CD14-positive monocyte (primary cell): Measurements from ENCODE around the gene ATG13. TPM values are rescaled to one million over a fixed set of nuclear protein-coding genes. Genes with fewer than 3 reads are reported as not detected.

Experiments used
- DNase-seq, 3 donors: peaks; one replicate each; pipeline ENCODE4 v3.0.0-alpha.2; 2011 to 2022
- H2AFZ ChIP-seq: 2 replicates; pipeline ENCODE4 v1.6.0; 2012; ENCODE audit warnings: mild to moderate bottlenecking, low read depth, low read length, inconsistent platforms; ENCODE audit not compliant: insufficient read depth, poor library complexity, severe bottlenecking
- H3K27ac ChIP-seq, 2 donors: 1 replicate in 1 of 2; 2 replicates in 1 of 2; pipeline ENCODE4 v1.5.1; 2012 to 2013; ENCODE audit warnings: low read length in 2 of 2, control low read depth in 1 of 2, inconsistent platforms in 1 of 2, low read depth in 1 of 2, mild to moderate bottlenecking in 1 of 2
- H3K27me3 ChIP-seq, 2 donors: one replicate each; pipeline versions ENCODE4 v1.6.0 to v1.6.1; 2011 to 2013; ENCODE audit warnings: low read length in 2 of 2; ENCODE audit not compliant: control insufficient read depth in 2 of 2, insufficient read depth in 2 of 2
- H3K36me3 ChIP-seq, 2 donors: replicated peaks in 1 of 2; 1 replicate in 1 of 2; 2 replicates in 1 of 2; pipeline versions ENCODE4 v1.5.1 to v1.6.1; 2012 to 2013; ENCODE audit warnings: low read length in 2 of 2, control low read depth in 1 of 2, inconsistent platforms in 1 of 2, mild to moderate bottlenecking in 1 of 2; ENCODE audit not compliant: insufficient read depth in 2 of 2, control insufficient read depth in 1 of 2
- H3K4me1 ChIP-seq, 2 donors: 1 replicate in 1 of 2; 2 replicates in 1 of 2; pipeline versions ENCODE4 v1.5.1 to v1.6.1; 2012 to 2013; ENCODE audit warnings: low read length in 2 of 2, control low read depth in 1 of 2, inconsistent platforms in 1 of 2, mild to moderate bottlenecking in 1 of 2, moderate library complexity in 1 of 2; ENCODE audit not compliant: insufficient read depth in 2 of 2, control insufficient read depth in 1 of 2
- H3K4me2 ChIP-seq: replicated peaks from 2 replicates; pipeline ENCODE3; 2012; ENCODE audit warnings: low read length, moderate library complexity, mild to moderate bottlenecking; ENCODE audit not compliant: poor library complexity, severe bottlenecking; ENCODE audit errors: extremely low read depth
- H3K4me3 ChIP-seq, 3 experiments: fragments of 200-600 bp in 1 of 3; sonication (generic) in 1 of 3; replicated peaks in 1 of 3; 1 replicate in 2 of 3; 2 replicates in 1 of 3; pipeline ENCODE4 v1.5.1; 2011 to 2013; ENCODE audit warnings: low read length in 3 of 3, mild to moderate bottlenecking in 3 of 3, control low read depth in 2 of 3, low read depth in 2 of 3, inconsistent platforms in 1 of 3, moderate library complexity in 1 of 3
- H3K79me2 ChIP-seq: 2 replicates; pipeline ENCODE4 v1.6.0; 2012; ENCODE audit warnings: mild to moderate bottlenecking, control low read depth, inconsistent platforms, low read length, moderate library complexity; ENCODE audit not compliant: insufficient read depth
- H3K9ac ChIP-seq: 2 replicates; pipeline ENCODE4 v1.6.0; 2017; ENCODE audit warnings: low read length, mild to moderate bottlenecking; ENCODE audit not compliant: insufficient read depth, poor library complexity, severe bottlenecking
- H3K9me3 ChIP-seq, 2 donors: replicated peaks in 1 of 2; 1 replicate in 1 of 2; 2 replicates in 1 of 2; pipeline versions ENCODE4 v1.5.1 to v1.6.1; 2012 to 2013; ENCODE audit warnings: low read length in 2 of 2, control low read depth in 1 of 2; ENCODE audit not compliant: control insufficient read depth in 1 of 2, insufficient read depth in 1 of 2
- H4K20me1 ChIP-seq: 2 replicates; pipeline ENCODE4 v1.6.0; 2012; ENCODE audit warnings: mild to moderate bottlenecking, low read length, control low read depth, moderate library complexity; ENCODE audit not compliant: insufficient read depth
- H3K27ac Mint-ChIP-seq, 7 donors: one replicate each; pipeline ENCODE4 v1.8.0; 2020; ENCODE audit warnings: mild to moderate bottlenecking in 7 of 7, mixed read lengths in 7 of 7, moderate library complexity in 6 of 7, inconsistent platforms in 2 of 7
- H3K27me3 Mint-ChIP-seq, 3 donors: one replicate each; pipeline ENCODE4 v1.8.0; 2021 to 2022; ENCODE audit warnings: low read depth in 3 of 3, mild to moderate bottlenecking in 3 of 3, mixed read lengths in 3 of 3, moderate library complexity in 3 of 3, inconsistent platforms in 1 of 3
- H3K36me3 Mint-ChIP-seq, 2 donors: one replicate each; pipeline ENCODE4 v1.8.0; 2020; ENCODE audit warnings: mixed read lengths in 2 of 2, inconsistent platforms in 1 of 2, mild to moderate bottlenecking in 1 of 2
- H3K4me1 Mint-ChIP-seq: one replicate; pipeline ENCODE4 v1.8.0; 2020; ENCODE audit warnings: mild to moderate bottlenecking, mixed read lengths
- H3K4me3 Mint-ChIP-seq, 2 donors: one replicate each; pipeline ENCODE4 v1.8.0; 2020; ENCODE audit warnings: mild to moderate bottlenecking in 2 of 2, mixed read lengths in 2 of 2, moderate library complexity in 1 of 2
- H3K9me3 Mint-ChIP-seq, 7 donors: one replicate each; pipeline ENCODE4 v1.8.0; 2020 to 2022; ENCODE audit warnings: mixed read lengths in 7 of 7, mild to moderate bottlenecking in 6 of 7, moderate library complexity in 6 of 7, inconsistent platforms in 2 of 7
- WGBS: methylation state at CpG from one replicate; pipeline ENCODE4 v1.1.5; 2013; ENCODE audit warnings: missing lambda C conversion rate; ENCODE audit not compliant: insufficient coverage; 5-methylcytosine and 5-hydroxymethylcytosine counted together
- intact Hi-C, 2 donors: fragments of 100-400 bp; cut with micrococcal nuclease; formaldehyde crosslinking; loops; one replicate each; pipeline versions ENCODE4 v1.15.0 to v1.15.1; 2023
- polyA plus RNA-seq, 3 donors: library from polyadenylated mRNA; depleted of rRNA in 1 of 3; unstranded in 2 of 3; stranded (reverse) in 1 of 3; fragments of 300-500 nt in 2 of 3; fragments of >200 nt in 1 of 3; fragmentation: Illumina TruSeq in 2 of 3; gene quantifications; 1 replicate in 2 of 3; 2 replicates in 1 of 3; pipeline ENCODE4 v1.2.3, GENCODE V29; 2012 to 2021
- TF ChIP-seq, protein P1 (sequence below): fragments of 200-600 bp; IDR thresholded peaks from one replicate; pipeline ENCODE4 v1.8.0; 2022; ENCODE audit warnings: antibody characterized with exemption, mild to moderate bottlenecking

ATG13 gene
- polyA plus RNA-seq, 3 donors, result 33.7 to 55.5 (median 51.2) TPM

DNA sequence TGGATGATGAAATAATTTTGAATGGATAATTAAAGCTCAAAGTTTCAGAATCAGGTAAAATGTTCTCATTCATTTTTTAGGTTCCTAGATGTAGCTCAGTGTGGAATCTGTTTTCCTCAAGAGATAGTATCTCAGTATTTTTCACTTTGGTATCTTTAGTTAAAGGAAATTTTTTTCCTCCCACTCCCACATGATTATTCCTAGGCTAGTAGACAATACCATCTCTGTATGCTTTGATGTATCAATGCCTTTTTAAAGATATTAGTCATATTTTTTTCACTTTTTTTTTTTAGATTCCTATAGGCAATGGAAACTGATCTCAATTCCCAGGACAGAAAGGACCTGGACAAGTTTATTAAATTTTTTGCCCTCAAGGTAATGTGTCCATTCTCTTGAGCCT lies 26.6 kb downstream of the ATG13 start:
- Mint-ChIP-seq H3K36me3 (peaks cover 67 to 92% of the 10 kb centered on the region in 2 donors), H3K4me1 (peaks cover 9% of the 10 kb centered on the region), H3K27ac (no peak overlapping the region), H3K27me3 (no peaks in the 10 kb centered on the region), H3K9me3 (peaks cover 0 to 6% (median 2%) of the 10 kb centered on the region in 7 donors), H3K4me3 (no peak overlapping the region)
- no peak for DNase-seq
- Histone ChIP-seq H3K4me3 (no peak overlapping the region), H2AFZ (no peak overlapping the region), H3K36me3 (peaks cover 61 to 96% of the 10 kb centered on the region in 2 donors), H3K79me2 (peaks cover 18% of the 10 kb centered on the region), H3K4me2 (no peak overlapping the region), H3K9ac (no peak overlapping the region), H3K27me3 (no peaks in the 10 kb centered on the region), H3K4me1 (no peaks in the 10 kb centered on the region), H3K27ac (no peak overlapping the region), H3K9me3 (no peaks in the 10 kb centered on the region), H4K20me1 (peaks cover 45% of the 10 kb centered on the region)
- intact Hi-C loops, result no loop called here
- TF ChIP-seq, protein P1, sequence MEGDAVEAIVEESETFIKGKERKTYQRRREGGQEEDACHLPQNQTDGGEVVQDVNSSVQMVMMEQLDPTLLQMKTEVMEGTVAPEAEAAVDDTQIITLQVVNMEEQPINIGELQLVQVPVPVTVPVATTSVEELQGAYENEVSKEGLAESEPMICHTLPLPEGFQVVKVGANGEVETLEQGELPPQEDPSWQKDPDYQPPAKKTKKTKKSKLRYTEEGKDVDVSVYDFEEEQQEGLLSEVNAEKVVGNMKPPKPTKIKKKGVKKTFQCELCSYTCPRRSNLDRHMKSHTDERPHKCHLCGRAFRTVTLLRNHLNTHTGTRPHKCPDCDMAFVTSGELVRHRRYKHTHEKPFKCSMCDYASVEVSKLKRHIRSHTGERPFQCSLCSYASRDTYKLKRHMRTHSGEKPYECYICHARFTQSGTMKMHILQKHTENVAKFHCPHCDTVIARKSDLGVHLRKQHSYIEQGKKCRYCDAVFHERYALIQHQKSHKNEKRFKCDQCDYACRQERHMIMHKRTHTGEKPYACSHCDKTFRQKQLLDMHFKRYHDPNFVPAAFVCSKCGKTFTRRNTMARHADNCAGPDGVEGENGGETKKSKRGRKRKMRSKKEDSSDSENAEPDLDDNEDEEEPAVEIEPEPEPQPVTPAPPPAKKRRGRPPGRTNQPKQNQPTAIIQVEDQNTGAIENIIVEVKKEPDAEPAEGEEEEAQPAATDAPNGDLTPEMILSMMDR, result no peak

DNA sequence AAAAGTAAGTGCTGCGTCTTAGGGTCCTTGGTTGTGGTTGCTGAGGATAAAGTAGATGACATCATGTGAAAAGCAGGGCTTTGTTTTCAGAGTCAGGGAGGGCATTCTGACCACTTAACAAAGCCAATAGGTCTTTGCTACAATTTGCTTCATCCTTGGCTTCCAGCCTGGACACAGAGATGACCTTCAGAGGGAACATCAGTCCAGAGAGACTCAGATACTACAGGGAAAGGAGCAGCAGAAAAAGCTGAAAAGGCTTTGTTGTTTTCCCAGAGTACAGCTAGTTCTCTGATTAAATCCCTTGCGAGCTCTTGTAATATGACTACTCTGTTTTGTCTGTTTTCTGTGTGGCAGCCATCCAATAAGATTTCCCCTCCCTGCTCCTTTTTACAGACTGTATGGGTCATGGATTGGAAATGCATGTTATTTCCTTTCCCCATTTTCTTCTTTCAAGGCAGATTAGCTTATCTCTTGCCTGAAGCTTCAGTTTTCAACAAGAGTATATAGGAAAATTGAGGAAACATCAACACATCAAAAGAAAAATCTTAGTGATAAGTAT lies 31.9 kb downstream of the ATG13 start:
- intact Hi-C loops, result no loop called here
- Mint-ChIP-seq H3K9me3 (no peaks in the 10 kb centered on the region), H3K36me3 (peaks cover 67 to 95% of the 10 kb centered on the region in 2 donors), H3K27ac (peak overlapping the region in 1 of 7 donors; percentile 26), H3K4me3 (no peak overlapping the region), H3K4me1 (no peaks in the 10 kb centered on the region), H3K27me3 (no peaks in the 10 kb centered on the region)
- Histone ChIP-seq H2AFZ (no peak overlapping the region), H4K20me1 (peaks cover 4% of the 10 kb centered on the region), H3K79me2 (no peaks in the 10 kb centered on the region), H3K27me3 (no peaks in the 10 kb centered on the region), H3K27ac (no peak overlapping the region), H3K4me1 (no peaks in the 10 kb centered on the region), H3K4me2 (no peak overlapping the region), H3K36me3 (peaks cover 89 to 100% of the 10 kb centered on the region in 2 donors), H3K9ac (no peak overlapping the region), H3K9me3 (no peaks in the 10 kb centered on the region), H3K4me3 (no peak overlapping the region)
- TF ChIP-seq, protein P1, result no peak
- no peak for DNase-seq
- 100% methylated on average over 1 of the region's 2 CpGs for WGBS
